ENCODE results near the gene CHPT1.
"Not testable (repeated sequence)": the region's sequence is repeated elsewhere in the genome, so short reads cannot be mapped to it uniquely, and the experiment has no call there.

DNA sequence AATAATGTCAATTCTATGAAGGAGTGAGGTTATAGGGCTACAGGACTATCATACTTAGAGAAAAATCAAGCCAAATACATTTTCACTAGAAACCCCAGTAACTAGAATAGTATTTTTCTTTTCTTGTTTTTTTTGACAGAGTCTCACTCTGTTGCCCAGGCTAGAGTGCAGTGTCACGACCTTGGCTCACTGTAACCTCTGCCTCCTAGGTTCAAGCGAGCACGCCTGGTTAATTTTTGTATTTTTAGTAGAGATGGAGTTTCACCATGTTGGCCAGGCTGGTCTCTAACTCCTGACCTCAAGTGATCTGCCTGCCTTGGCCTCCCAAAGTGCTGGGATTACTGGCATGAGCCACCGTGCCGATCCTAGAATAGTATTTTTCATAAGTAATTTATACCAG, 37.0 kb downstream of the CHPT1 start:
- TF ChIP-seq, protein P1, sequence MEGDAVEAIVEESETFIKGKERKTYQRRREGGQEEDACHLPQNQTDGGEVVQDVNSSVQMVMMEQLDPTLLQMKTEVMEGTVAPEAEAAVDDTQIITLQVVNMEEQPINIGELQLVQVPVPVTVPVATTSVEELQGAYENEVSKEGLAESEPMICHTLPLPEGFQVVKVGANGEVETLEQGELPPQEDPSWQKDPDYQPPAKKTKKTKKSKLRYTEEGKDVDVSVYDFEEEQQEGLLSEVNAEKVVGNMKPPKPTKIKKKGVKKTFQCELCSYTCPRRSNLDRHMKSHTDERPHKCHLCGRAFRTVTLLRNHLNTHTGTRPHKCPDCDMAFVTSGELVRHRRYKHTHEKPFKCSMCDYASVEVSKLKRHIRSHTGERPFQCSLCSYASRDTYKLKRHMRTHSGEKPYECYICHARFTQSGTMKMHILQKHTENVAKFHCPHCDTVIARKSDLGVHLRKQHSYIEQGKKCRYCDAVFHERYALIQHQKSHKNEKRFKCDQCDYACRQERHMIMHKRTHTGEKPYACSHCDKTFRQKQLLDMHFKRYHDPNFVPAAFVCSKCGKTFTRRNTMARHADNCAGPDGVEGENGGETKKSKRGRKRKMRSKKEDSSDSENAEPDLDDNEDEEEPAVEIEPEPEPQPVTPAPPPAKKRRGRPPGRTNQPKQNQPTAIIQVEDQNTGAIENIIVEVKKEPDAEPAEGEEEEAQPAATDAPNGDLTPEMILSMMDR (conservative IDR thresholded peaks at IDR 0.05 in 1 of 2, IDR thresholded peaks at IDR 0.05 in 1 of 2; ENCODE audit: extremely low read depth in 1 of 2, insufficient read depth in 1 of 2, low read depth in 1 of 2, low read length in 2 of 2) = not testable (repeated sequence)
- TF ChIP-seq EZH2 (IDR thresholded peaks at IDR 0.05; ENCODE audit: borderline replicate concordance, low read length) = not testable (repeated sequence)
